Brain microvascular endothelial cell (primary cell): ENCODE measurements around the gene COL23A1.

Source experiments
- DNase-seq: peaks from one replicate; pipeline ENCODE4 v3.0.0-alpha.2; 2020
- H3K27ac ChIP-seq: fragments of 250-450 bp; sonication (Bioruptor Pico); 2 replicates; pipeline ENCODE4 v1.5.1; 2020; ENCODE audit warnings: mild to moderate bottlenecking, moderate library complexity
- H3K27me3 ChIP-seq: fragments of 250-450 bp; sonication (Bioruptor Pico); replicated peaks from 2 replicates; pipeline ENCODE4 v1.5.1; 2020; ENCODE audit warnings: mild to moderate bottlenecking
- H3K36me3 ChIP-seq: fragments of 250-450 bp; sonication (Bioruptor Pico); replicated peaks from 2 replicates; pipeline ENCODE4 v1.5.1; 2020; ENCODE audit warnings: mild to moderate bottlenecking
- H3K4me3 ChIP-seq: 2 replicates; pipeline ENCODE4 v1.5.1; 2011; ENCODE audit warnings: low read depth, mild to moderate bottlenecking, control low read depth, low read length, moderate library complexity
- CTCF ChIP-seq: IDR thresholded peaks from 2 replicates; pipeline ENCODE4 v1.5.1; 2011; ENCODE audit warnings: low read depth, mild to moderate bottlenecking, moderate library complexity, low read length, control low read depth, inconsistent platforms; ENCODE audit errors: missing control alignments
- in situ Hi-C: cut with HindIII; loops from 2 replicates; pipeline ENCODE4 v1.10.0; 2017; ENCODE audit warnings: low sequenced_read_pairs, low pct_ligation_motif_present

COL23A1 gene

GRCh38 chr5:178213003-178213461 is 377.2 kb downstream of the COL23A1 start:
- Histone ChIP-seq H3K36me3 (peaks cover 84% of the 10 kb centered on the region), H3K4me3 (no peak overlapping the region), H3K27me3 (no peaks in the 10 kb centered on the region), H3K27ac (no peak overlapping the region)
- no peak for TF ChIP-seq CTCF
- in situ Hi-C loops = no loop called here
- DNase-seq = no peak

- Histone ChIP-seq H3K4me3 (no peak overlapping the region), H3K36me3 (peaks cover 89% of the 10 kb centered on the region), H3K27ac (no peak overlapping the region), H3K27me3 (no peaks in the 10 kb centered on the region)
- in situ Hi-C loops = no loop called here
- DNase-seq = no peak
- no peak for TF ChIP-seq CTCF
These were observed 377.8 kb downstream of the COL23A1 start for GRCh38 chr5:178212241-178213002.

GRCh38 chr5:178211095-178212048 is 378.8 kb downstream of the COL23A1 start:
- no peaks in the 10 kb centered on the region for H3K27me3 ChIP-seq
- in situ Hi-C loops = no loop called here
- H3K27ac ChIP-seq = no peak overlapping the region
- H3K4me3 ChIP-seq = no peak overlapping the region
- H3K36me3 ChIP-seq = peaks cover 95% of the 10 kb centered on the region
- TF ChIP-seq CTCF = no peak
- DNase-seq = no peak

GRCh38 chr5:178210686-178211085 is 379.5 kb downstream of the COL23A1 start:
- in situ Hi-C loops = no loop called here
- Histone ChIP-seq H3K36me3 (peaks cover 95% of the 10 kb centered on the region), H3K27me3 (no peaks in the 10 kb centered on the region), H3K27ac (no peak overlapping the region), H3K4me3 (no peak overlapping the region)
- DNase-seq = no peak
- no peak for TF ChIP-seq CTCF

GRCh38 chr5:178210073-178210535 is 380.1 kb downstream of the COL23A1 start:
- DNase-seq = no peak
- Histone ChIP-seq H3K36me3 (peaks cover 97% of the 10 kb centered on the region), H3K27me3 (no peaks in the 10 kb centered on the region), H3K4me3 (no peak overlapping the region), H3K27ac (no peak overlapping the region)
- TF ChIP-seq CTCF = no peak
- in situ Hi-C loops = no loop called here
